ENCODE data around the gene ANXA6.

ANXA6 gene

GRCh38 chr5:151171529-151171928 lies 13.9 kb upstream of the ANXA6 start:
- TF ChIP-seq CTCF (IDR thresholded peaks at IDR 0.05; ENCODE audit: low read depth, low read length), result no peak
- no peak overlapping the region for H3K4me3 ChIP-seq (ENCODE audit: low read depth, low read length)

- TF ChIP-seq CTCF (IDR thresholded peaks at IDR 0.05; ENCODE audit: low read depth, low read length), result no peak
Measured at GRCh38 chr5:151168602-151169344, 11.2 kb upstream of the ANXA6 start.

GRCh38 chr5:151167022-151167421 lies 9.4 kb upstream of the ANXA6 start:
- TF ChIP-seq CTCF (IDR thresholded peaks at IDR 0.05; ENCODE audit: low read depth, low read length), result no peak
- H3K4me3 ChIP-seq (ENCODE audit: low read depth, low read length), result no peak overlapping the region

More at GRCh38 chr5:151168602-151169344, 11.2 kb upstream of the ANXA6 start:
- no peak overlapping the region for H3K4me3 ChIP-seq (ENCODE audit: low read depth, low read length)

- no peak overlapping the region for H3K4me3 ChIP-seq (ENCODE audit: low read depth, low read length)
- peak; percentile 85 for TF ChIP-seq CTCF (IDR thresholded peaks at IDR 0.05; ENCODE audit: low read depth, low read length)
Measured at GRCh38 chr5:151164687-151165392, 7.3 kb upstream of the ANXA6 start.

GRCh38 chr5:151162776-151163175 lies 5.2 kb upstream of the ANXA6 start:
- H3K4me3 ChIP-seq (ENCODE audit: low read depth, low read length), result no peak overlapping the region
- TF ChIP-seq CTCF (IDR thresholded peaks at IDR 0.05; ENCODE audit: low read depth, low read length), result no peak

- no peak for TF ChIP-seq CTCF (IDR thresholded peaks at IDR 0.05; ENCODE audit: low read depth, low read length)
- H3K4me3 ChIP-seq (ENCODE audit: low read depth, low read length), result no peak overlapping the region
Measured at GRCh38 chr5:151159649-151160373, 2.2 kb upstream of the ANXA6 start.

- peak overlapping the region; percentile 79 for H3K4me3 ChIP-seq (ENCODE audit: low read depth, low read length)
- no peak for TF ChIP-seq CTCF (IDR thresholded peaks at IDR 0.05; ENCODE audit: low read depth, low read length)
Measured at GRCh38 chr5:151158287-151158661, 695 bp upstream of the ANXA6 start.
